GM21360 (cell line): ENCODE data around the gene HHIP.

Experiments used
- ATAC-seq: cut with Tn5 transposase; IDR thresholded peaks from one replicate; pipeline ENCODE4 v1.9.1; 2021; ENCODE audit warnings: mild to moderate bottlenecking, moderate library complexity; ENCODE audit not compliant: unreplicated experiment

HHIP gene

GRCh38 chr4:144645631-144646522 lies at the start of gene HHIP:
Gene HHIP (plus strand): TSS chr4:144646156. CDS start chr4:144646676, 520 bp downstream.
- peak; percentile 9 for ATAC-seq

- ATAC-seq = no peak
These were observed 48.8 kb upstream of the HHIP start for GRCh38 chr4:144597171-144597570.

- no peak for ATAC-seq
These were observed 46.3 kb upstream of the HHIP start for GRCh38 chr4:144599621-144600020.

- ATAC-seq = peak; percentile 68
These were observed 34.1 kb upstream of the HHIP start for GRCh38 chr4:144611850-144612249.

GRCh38 chr4:144614850-144615585 lies 30.9 kb upstream of the HHIP start:
- no peak for ATAC-seq

- no peak for ATAC-seq
These were observed 24.3 kb upstream of the HHIP start for GRCh38 chr4:144621681-144622080.

GRCh38 chr4:144627663-144628076 lies 18.3 kb upstream of the HHIP start:
- no peak for ATAC-seq

- no peak for ATAC-seq
These were observed 12.7 kb upstream of the HHIP start for GRCh38 chr4:144633215-144633614.

GRCh38 chr4:144634978-144635747 lies 10.8 kb upstream of the HHIP start:
- peak; percentile 100 for ATAC-seq

GRCh38 chr4:144644368-144645101 lies 1.4 kb upstream of the HHIP start:
- ATAC-seq = no peak

GRCh38 chr4:144645102-144645630 lies 790 bp upstream of the HHIP start:
- ATAC-seq = no peak

- ATAC-seq = peak; percentile 42
These were observed 653 bp downstream of the HHIP start for GRCh38 chr4:144646523-144647094.

- ATAC-seq = peak; percentile 8
These were observed 1.2 kb downstream of the HHIP start for GRCh38 chr4:144647095-144647561.

GRCh38 chr4:144647590-144647989 lies 1.6 kb downstream of the HHIP start:
- no peak for ATAC-seq

- ATAC-seq = no peak
These were observed 2.1 kb downstream of the HHIP start for GRCh38 chr4:144648042-144648441.

GRCh38 chr4:144649646-144650045 lies 3.7 kb downstream of the HHIP start:
- ATAC-seq = no peak

- ATAC-seq = no peak
These were observed 4.5 kb downstream of the HHIP start for GRCh38 chr4:144650311-144651005.

GRCh38 chr4:144653781-144654545 lies 8.0 kb downstream of the HHIP start:
- ATAC-seq = no peak
